Measurements from ENCODE around the gene CRELD2.

The CRELD2 gene

GRCh38 chr22:49917974-49918910 lies at the start of gene CRELD2, which contains the start of gene ALG12:
Gene CRELD2 (plus strand): TSS chr22:49918634. CDS start chr22:49918770, 136 bp downstream.
Gene ALG12 (minus strand): TSS chr22:49918438. CDS start chr22:49913765, 4,673 bp downstream.
- H3K9me3 Mint-ChIP-seq: no peaks in the 10 kb centered on the region
- no peaks in the 10 kb centered on the region for H3K27me3 Mint-ChIP-seq
- H3K36me3 Mint-ChIP-seq (ENCODE audit: low read depth): peaks cover 14% of the 10 kb centered on the region
- peak within 1 kb of the TSS; percentile 75 for H3K27ac Mint-ChIP-seq
- H3K4me3 Mint-ChIP-seq: peak within 1 kb of the TSS; percentile 83
- peaks cover 30% of the 10 kb centered on the region for H3K4me1 Mint-ChIP-seq (ENCODE audit: low read depth)

GRCh38 chr22:49869086-49869830 lies 49.2 kb upstream of the CRELD2 start:
- H3K4me1 Mint-ChIP-seq (ENCODE audit: low read depth): peaks cover 67% of the 10 kb centered on the region
- no peak overlapping the region for H3K4me3 Mint-ChIP-seq
- H3K27ac Mint-ChIP-seq: peak overlapping the region; percentile 40

GRCh38 chr22:49869845-49870712 lies 48.4 kb upstream of the CRELD2 start:
- peak overlapping the region; percentile 16 for H3K27ac Mint-ChIP-seq
- H3K27me3 Mint-ChIP-seq: no peaks in the 10 kb centered on the region
- H3K4me1 Mint-ChIP-seq (ENCODE audit: low read depth): peaks cover 66% of the 10 kb centered on the region
- H3K36me3 Mint-ChIP-seq (ENCODE audit: low read depth): peaks cover 68% of the 10 kb centered on the region
- peaks cover 19% of the 10 kb centered on the region for H3K9me3 Mint-ChIP-seq
- H3K4me3 Mint-ChIP-seq: peak overlapping the region; percentile 33

More at GRCh38 chr22:49869086-49869830, 49.2 kb upstream of the CRELD2 start:
- no peaks in the 10 kb centered on the region for H3K27me3 Mint-ChIP-seq
- peaks cover 65% of the 10 kb centered on the region for H3K36me3 Mint-ChIP-seq (ENCODE audit: low read depth)
- H3K9me3 Mint-ChIP-seq: peaks cover 19% of the 10 kb centered on the region

GRCh38 chr22:49871482-49871881 lies 47.0 kb upstream of the CRELD2 start:
- Mint-ChIP-seq H3K9me3 (peaks cover 14% of the 10 kb centered on the region), H3K4me1 (ENCODE audit: low read depth) (peaks cover 56% of the 10 kb centered on the region), H3K4me3 (no peak overlapping the region), H3K27me3 (no peaks in the 10 kb centered on the region), H3K36me3 (ENCODE audit: low read depth) (peaks cover 67% of the 10 kb centered on the region), H3K27ac (no peak overlapping the region)

- H3K27me3 Mint-ChIP-seq: no peaks in the 10 kb centered on the region
- H3K36me3 Mint-ChIP-seq (ENCODE audit: low read depth): peaks cover 63% of the 10 kb centered on the region
- H3K9me3 Mint-ChIP-seq: peaks cover 14% of the 10 kb centered on the region
- peaks cover 47% of the 10 kb centered on the region for H3K4me1 Mint-ChIP-seq (ENCODE audit: low read depth)
- no peak overlapping the region for H3K27ac Mint-ChIP-seq
- no peak overlapping the region for H3K4me3 Mint-ChIP-seq
These were observed 46.1 kb upstream of the CRELD2 start for GRCh38 chr22:49872347-49872746.

GRCh38 chr22:49873228-49873940 lies 45.0 kb upstream of the CRELD2 start:
- no peak overlapping the region for H3K4me3 Mint-ChIP-seq
- peaks cover 14% of the 10 kb centered on the region for H3K9me3 Mint-ChIP-seq
- H3K36me3 Mint-ChIP-seq (ENCODE audit: low read depth): peaks cover 62% of the 10 kb centered on the region
- H3K4me1 Mint-ChIP-seq (ENCODE audit: low read depth): peaks cover 40% of the 10 kb centered on the region
- H3K27ac Mint-ChIP-seq: peak overlapping the region; percentile 17
- H3K27me3 Mint-ChIP-seq: no peaks in the 10 kb centered on the region

GRCh38 chr22:49877642-49878041 lies 40.8 kb upstream of the CRELD2 start:
- Mint-ChIP-seq H3K27me3 (no peaks in the 10 kb centered on the region), H3K36me3 (ENCODE audit: low read depth) (peaks cover 53% of the 10 kb centered on the region), H3K4me1 (ENCODE audit: low read depth) (peaks cover 33% of the 10 kb centered on the region), H3K4me3 (no peak overlapping the region), H3K9me3 (no peaks in the 10 kb centered on the region), H3K27ac (no peak overlapping the region)

- Mint-ChIP-seq H3K9me3 (no peaks in the 10 kb centered on the region), H3K36me3 (ENCODE audit: low read depth) (peaks cover 56% of the 10 kb centered on the region), H3K4me3 (no peak overlapping the region), H3K4me1 (ENCODE audit: low read depth) (peaks cover 30% of the 10 kb centered on the region), H3K27me3 (no peaks in the 10 kb centered on the region), H3K27ac (no peak overlapping the region)
These were observed 40.2 kb upstream of the CRELD2 start for GRCh38 chr22:49878206-49878605.

- H3K36me3 Mint-ChIP-seq (ENCODE audit: low read depth): peaks cover 60% of the 10 kb centered on the region
- no peaks in the 10 kb centered on the region for H3K9me3 Mint-ChIP-seq
- peaks cover 25% of the 10 kb centered on the region for H3K4me1 Mint-ChIP-seq (ENCODE audit: low read depth)
- no peaks in the 10 kb centered on the region for H3K27me3 Mint-ChIP-seq
- peak overlapping the region; percentile 23 for H3K27ac Mint-ChIP-seq
- no peak overlapping the region for H3K4me3 Mint-ChIP-seq
These were observed 38.6 kb upstream of the CRELD2 start for GRCh38 chr22:49879871-49880270.

- Mint-ChIP-seq H3K27me3 (no peaks in the 10 kb centered on the region), H3K27ac (peak overlapping the region; percentile 23), H3K9me3 (no peaks in the 10 kb centered on the region), H3K36me3 (ENCODE audit: low read depth) (peaks cover 61% of the 10 kb centered on the region), H3K4me1 (ENCODE audit: low read depth) (peaks cover 25% of the 10 kb centered on the region), H3K4me3 (no peak overlapping the region)
These were observed 38.2 kb upstream of the CRELD2 start for GRCh38 chr22:49880281-49880680.

- H3K36me3 Mint-ChIP-seq (ENCODE audit: low read depth): peaks cover 63% of the 10 kb centered on the region
- no peaks in the 10 kb centered on the region for H3K9me3 Mint-ChIP-seq
- no peak overlapping the region for H3K27ac Mint-ChIP-seq
- no peaks in the 10 kb centered on the region for H3K27me3 Mint-ChIP-seq
- no peak overlapping the region for H3K4me3 Mint-ChIP-seq
- peaks cover 25% of the 10 kb centered on the region for H3K4me1 Mint-ChIP-seq (ENCODE audit: low read depth)
These were observed 36.6 kb upstream of the CRELD2 start for GRCh38 chr22:49881856-49882255.

- no peaks in the 10 kb centered on the region for H3K27me3 Mint-ChIP-seq
- peaks cover 24% of the 10 kb centered on the region for H3K4me1 Mint-ChIP-seq (ENCODE audit: low read depth)
- peaks cover 67% of the 10 kb centered on the region for H3K36me3 Mint-ChIP-seq (ENCODE audit: low read depth)
- no peaks in the 10 kb centered on the region for H3K9me3 Mint-ChIP-seq
- no peak overlapping the region for H3K4me3 Mint-ChIP-seq
- H3K27ac Mint-ChIP-seq: no peak overlapping the region
These were observed 35.7 kb upstream of the CRELD2 start for GRCh38 chr22:49882519-49883293.

- H3K36me3 Mint-ChIP-seq (ENCODE audit: low read depth): peaks cover 68% of the 10 kb centered on the region
- no peak overlapping the region for H3K4me3 Mint-ChIP-seq
- H3K9me3 Mint-ChIP-seq: no peaks in the 10 kb centered on the region
- no peaks in the 10 kb centered on the region for H3K27me3 Mint-ChIP-seq
- H3K4me1 Mint-ChIP-seq (ENCODE audit: low read depth): peaks cover 22% of the 10 kb centered on the region
- H3K27ac Mint-ChIP-seq: no peak overlapping the region
These were observed 35.2 kb upstream of the CRELD2 start for GRCh38 chr22:49883294-49883640.

Data from stimulated activated naive CD8-positive, alpha-beta T cell treated with anti-CD3 and anti-CD28 coated beads, Interleukin-15, Interleukin-2, amounts not matched to agents 100 ng/mL and 50 ng/mL, for 24 hours (primary cell).